HEK293 (cell line): Measurements from ENCODE around the gene NECAB2.

Experiments used
- CTCF ChIA-PET: fragments of 350-600 bp; formaldehyde crosslinking; extraction: SDS; loops from one replicate; lab custom pipeline; 2021; ENCODE audit warnings: antibody characterized with exemption; lab: Yijun Ruan, JAX
- POLR2A ChIA-PET: fragments of 300-600 bp; formaldehyde crosslinking; extraction: SDS; loops from one replicate; lab custom pipeline; 2020; ENCODE audit warnings: antibody characterized with exemption, inconsistent platforms; lab: Yijun Ruan, JAX
- H3K27ac ChIP-seq: fragments of 200-500 bp; sonication (Bioruptor generic); 2 replicates; pipeline ENCODE4 v1.5.1; 2014; ENCODE audit warnings: low read depth, low read length, control low read depth, inconsistent platforms; ENCODE audit errors: extremely low read depth
- H3K36me3 ChIP-seq, 2 experiments: fragments of 200-500 bp in 1 of 2; sonication (Bioruptor generic) in 1 of 2; 1 replicate in 1 of 2; 2 replicates in 1 of 2; pipeline ENCODE4 v1.5.1; 2014 to 2017; ENCODE audit warnings: inconsistent platforms in 2 of 2, low read length in 2 of 2; ENCODE audit not compliant: control insufficient read depth in 2 of 2, insufficient read depth in 1 of 2
- H3K4me1 ChIP-seq: fragments of 200-500 bp; sonication (Bioruptor generic); 2 replicates; pipeline ENCODE4 v1.5.1; 2014; ENCODE audit warnings: mild to moderate bottlenecking, low read length, inconsistent platforms; ENCODE audit not compliant: control insufficient read depth, insufficient read depth
- H3K4me3 ChIP-seq: 2 replicates; pipeline ENCODE4 v1.5.1; 2011; ENCODE audit warnings: low read depth, mild to moderate bottlenecking, control low read depth, low read length, moderate library complexity
- H3K9me3 ChIP-seq: fragments of 200-500 bp; sonication (Bioruptor generic); 2 replicates; pipeline ENCODE4 v1.5.1; 2014; ENCODE audit warnings: low read depth, low read length, inconsistent platforms; ENCODE audit not compliant: control insufficient read depth, insufficient read depth
- BCL11A ChIP-seq: fragments of 450-650 bp; formaldehyde crosslinking; IDR thresholded peaks from 2 replicates; pipeline ENCODE4 v1.5.1; 2016; ENCODE audit warnings: low read depth, missing biosample characterization, missing genetic modification characterization
- GLI4 ChIP-seq: fragments of 450-650 bp; formaldehyde crosslinking; IDR thresholded peaks from 2 replicates; pipeline ENCODE4 v1.5.1; 2016; ENCODE audit warnings: missing biosample characterization, missing genetic modification characterization
- GLIS1 ChIP-seq: fragments of 450-650 bp; formaldehyde crosslinking; IDR thresholded peaks from 2 replicates; pipeline ENCODE4 v1.5.1; 2016; ENCODE audit warnings: missing biosample characterization, missing genetic modification characterization
- HIC1 ChIP-seq: fragments of 450-650 bp; formaldehyde crosslinking; IDR thresholded peaks from 2 replicates; pipeline ENCODE4 v1.5.1; 2016; ENCODE audit warnings: missing biosample characterization, missing genetic modification characterization
- KLF1 ChIP-seq: fragments of 450-650 bp; formaldehyde crosslinking; IDR thresholded peaks from 2 replicates; pipeline ENCODE4 v1.5.1; 2016; ENCODE audit warnings: missing biosample characterization, missing genetic modification characterization
- OSR2 ChIP-seq: fragments of 450-650 bp; formaldehyde crosslinking; IDR thresholded peaks from 2 replicates; pipeline ENCODE4 v1.5.1; 2016; ENCODE audit warnings: missing biosample characterization, missing genetic modification characterization
- REPIN1 ChIP-seq: fragments of 450-650 bp; formaldehyde crosslinking; IDR thresholded peaks from 2 replicates; pipeline ENCODE4 v1.5.1; 2017; ENCODE audit warnings: missing biosample characterization, missing genetic modification characterization, low read depth
- SCRT2 ChIP-seq: fragments of 450-650 bp; formaldehyde crosslinking; IDR thresholded peaks from 2 replicates; pipeline ENCODE4 v1.5.1; 2016; ENCODE audit warnings: missing biosample characterization, missing genetic modification characterization
- SETDB1 ChIP-seq: IDR thresholded peaks from one replicate; pipeline ENCODE4 v1.6.1; 2017; ENCODE audit warnings: mild to moderate bottlenecking, low read length, moderate library complexity, mixed read lengths; ENCODE audit not compliant: insufficient read length
- SP3 ChIP-seq: fragments of 450-650 bp; formaldehyde crosslinking; IDR thresholded peaks from 2 replicates; pipeline ENCODE4 v1.5.1; 2016; ENCODE audit warnings: missing biosample characterization, missing genetic modification characterization
- YY1 ChIP-seq: fragments of 450-650 bp; formaldehyde crosslinking; IDR thresholded peaks from 2 replicates; pipeline ENCODE4 v1.5.1; 2018; ENCODE audit warnings: missing biosample characterization, missing genetic modification characterization
- ZIC2 ChIP-seq: fragments of 450-650 bp; formaldehyde crosslinking; IDR thresholded peaks from 2 replicates; pipeline ENCODE4 v1.5.1; 2016; ENCODE audit warnings: missing biosample characterization, missing genetic modification characterization
- ZNF140 ChIP-seq: fragments of 450-650 bp; formaldehyde crosslinking; IDR thresholded peaks from 2 replicates; pipeline ENCODE4 v1.5.1; 2016; ENCODE audit warnings: missing biosample characterization, missing genetic modification characterization
- ZNF239 ChIP-seq: fragments of 450-650 bp; formaldehyde crosslinking; IDR thresholded peaks from 2 replicates; pipeline ENCODE4 v1.5.1; 2016; ENCODE audit warnings: missing biosample characterization, missing genetic modification characterization
- ZNF274 ChIP-seq, 2 experiments: fragments of 200-500 bp in 1 of 2; fragments of 450-650 bp in 1 of 2; sonication (Bioruptor generic) in 1 of 2; formaldehyde crosslinking in 1 of 2; IDR thresholded peaks; 2 replicates each; pipeline versions ENCODE4 v1.5.1 to v1.6.1; 2014 to 2016; ENCODE audit warnings: borderline replicate concordance in 1 of 2, inconsistent platforms in 1 of 2, low read length in 1 of 2, missing biosample characterization in 1 of 2, missing genetic modification characterization in 1 of 2
- ZNF473 ChIP-seq: fragments of 450-650 bp; formaldehyde crosslinking; IDR thresholded peaks from 2 replicates; pipeline ENCODE4 v1.5.1; 2017; ENCODE audit warnings: missing biosample characterization, missing genetic modification characterization
- ZNF571 ChIP-seq: fragments of 450-650 bp; formaldehyde crosslinking; IDR thresholded peaks from 2 replicates; pipeline ENCODE4 v1.5.0; 2017; ENCODE audit warnings: missing biosample characterization, missing genetic modification characterization
- ZNF830 ChIP-seq: fragments of 450-650 bp; IDR thresholded peaks from 2 replicates; pipeline ENCODE4 v1.5.0; 2018; ENCODE audit warnings: missing biosample characterization, missing genetic modification characterization, low read depth, mild to moderate bottlenecking, moderate library complexity
- ZSCAN23 ChIP-seq: fragments of 450-650 bp; formaldehyde crosslinking; IDR thresholded peaks from 2 replicates; pipeline ENCODE4 v1.5.1; 2016; ENCODE audit warnings: missing biosample characterization, missing genetic modification characterization
- ZXDB ChIP-seq: fragments of 450-650 bp; formaldehyde crosslinking; IDR thresholded peaks from 2 replicates; pipeline ENCODE4 v1.5.1; 2016; ENCODE audit warnings: missing biosample characterization, missing genetic modification characterization
- TF ChIP-seq, protein P1 (sequence below): fragments of 450-650 bp; formaldehyde crosslinking; IDR thresholded peaks from 2 replicates; pipeline ENCODE4 v1.5.1; 2017; ENCODE audit warnings: missing biosample characterization, missing genetic modification characterization
- TF ChIP-seq, protein P2 (sequence below): fragments of 450-650 bp; formaldehyde crosslinking; IDR thresholded peaks from 2 replicates; pipeline ENCODE4 v1.5.1; 2016; ENCODE audit warnings: missing biosample characterization, missing genetic modification characterization

NECAB2 gene

DNA sequence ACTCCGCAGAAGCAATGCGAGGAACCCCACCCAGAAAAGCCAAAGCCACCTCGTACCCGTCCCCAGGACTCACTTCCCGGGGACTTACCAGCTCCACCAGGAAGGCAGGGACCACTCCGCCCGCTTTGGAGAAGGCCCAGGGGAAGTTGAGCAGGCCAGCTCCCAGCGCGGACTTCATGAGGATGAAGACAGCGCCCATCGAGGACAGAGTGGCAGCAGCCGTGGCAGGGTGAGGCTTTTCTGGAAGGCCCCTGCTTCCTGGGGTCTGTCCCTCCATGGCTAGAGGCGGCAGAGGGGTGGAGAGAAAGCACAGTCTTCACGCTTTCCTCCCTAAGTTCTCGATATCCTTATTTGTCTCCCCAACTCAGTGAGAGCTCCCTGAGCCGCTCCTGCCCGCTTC lies 73.8 kb downstream of the NECAB2 start (continued):
- TF ChIP-seq KLF1 (tag by site-specific recombination) (no peak), ZNF274 (IDR thresholded peaks at IDR 0.05; ENCODE audit: low read length) (no peak), ZNF274 (tag by site-specific recombination; IDR thresholded peaks at IDR 0.05; ENCODE audit: borderline replicate concordance) (no peak), SCRT2 (tag by site-specific recombination) (no peak), ZSCAN23 (tag by site-specific recombination) (no peak), SP3 (tag by site-specific recombination) (no peak)

GRCh38 chr16:84042308-84042878 lies 74.3 kb downstream of the NECAB2 start, which contains the start of gene SLC38A8:
Gene SLC38A8, minus strand, starts transcription at chr16:84042795. Its CDS starts 638 bp downstream, at chr16:84042157.
- H3K9me3 ChIP-seq = no peaks in the 10 kb centered on the region
- TF ChIP-seq SCRT2 (tag by site-specific recombination) (peak; percentile 65), ZNF830 (no peak)
- TF ChIP-seq, all 188 proteins: peak for 1
- ChIA-PET CTCF (interaction anchor here (0.6 to 3.7 kb wide), 10 partner anchors 15 to 996 kb away, joined by 3 to 21 read pairs (median 4); partner anchors contain the start of gene KCNG4), POLR2A (interaction anchor here (1.0 kb wide), 1 partner anchor 28 kb away, joined by 4 read pairs; no protein-coding TSS in a partner anchor)
- Histone ChIP-seq H3K36me3 (no peaks in the 10 kb centered on the region), H3K27ac (no peak within 1 kb of the TSS; the same call in 1 of the 2 replicates), H3K4me1 (peaks cover 7% of the 10 kb centered on the region), H3K4me3 (no peak within 1 kb of the TSS)

GRCh38 chr16:84042879-84043485 lies 74.9 kb downstream of the NECAB2 start:
- CTCF ChIA-PET = interaction anchor here (0.6 to 3.7 kb wide), 11 partner anchors 12 to 996 kb away, joined by 3 to 21 read pairs (median 4); partner anchors contain the start of gene KCNG4
- Histone ChIP-seq H3K36me3 (no peaks in the 10 kb centered on the region), H3K9me3 (no peaks in the 10 kb centered on the region), H3K4me1 (peaks cover 7% of the 10 kb centered on the region), H3K4me3 (no peak overlapping the region), H3K27ac (no peak overlapping the region)
- POLR2A ChIA-PET = interaction anchor here (1.0 kb wide), 1 partner anchor 29 kb away, joined by 4 read pairs; no protein-coding TSS in a partner anchor
- TF ChIP-seq SETDB1 (no peak), ZNF239 (no peak), REPIN1 (tag by site-specific recombination) (no peak), BCL11A (tag by site-specific recombination) (no peak), ZIC2 (tag by site-specific recombination) (peak; percentile 54), HIC1 (tag by site-specific recombination) (no peak), ZNF473 (tag by site-specific recombination) (no peak), ZXDB (tag by site-specific recombination) (no peak), ZNF140 (tag by site-specific recombination) (no peak), GLI4 (tag by site-specific recombination) (no peak), ZNF571 (tag by site-specific recombination) (no peak), OSR2 (tag by site-specific recombination) (no peak), YY1 (tag by site-specific recombination) (no peak), GLIS1 (peak; percentile 70; the same call in 1 of the 2 replicates)
- TF ChIP-seq, protein P1, sequence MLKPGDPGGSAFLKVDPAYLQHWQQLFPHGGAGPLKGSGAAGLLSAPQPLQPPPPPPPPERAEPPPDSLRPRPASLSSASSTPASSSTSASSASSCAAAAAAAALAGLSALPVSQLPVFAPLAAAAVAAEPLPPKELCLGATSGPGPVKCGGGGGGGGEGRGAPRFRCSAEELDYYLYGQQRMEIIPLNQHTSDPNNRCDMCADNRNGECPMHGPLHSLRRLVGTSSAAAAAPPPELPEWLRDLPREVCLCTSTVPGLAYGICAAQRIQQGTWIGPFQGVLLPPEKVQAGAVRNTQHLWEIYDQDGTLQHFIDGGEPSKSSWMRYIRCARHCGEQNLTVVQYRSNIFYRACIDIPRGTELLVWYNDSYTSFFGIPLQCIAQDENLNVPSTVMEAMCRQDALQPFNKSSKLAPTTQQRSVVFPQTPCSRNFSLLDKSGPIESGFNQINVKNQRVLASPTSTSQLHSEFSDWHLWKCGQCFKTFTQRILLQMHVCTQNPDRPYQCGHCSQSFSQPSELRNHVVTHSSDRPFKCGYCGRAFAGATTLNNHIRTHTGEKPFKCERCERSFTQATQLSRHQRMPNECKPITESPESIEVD (tag by site-specific recombination) = no peak
- TF ChIP-seq, protein P2, sequence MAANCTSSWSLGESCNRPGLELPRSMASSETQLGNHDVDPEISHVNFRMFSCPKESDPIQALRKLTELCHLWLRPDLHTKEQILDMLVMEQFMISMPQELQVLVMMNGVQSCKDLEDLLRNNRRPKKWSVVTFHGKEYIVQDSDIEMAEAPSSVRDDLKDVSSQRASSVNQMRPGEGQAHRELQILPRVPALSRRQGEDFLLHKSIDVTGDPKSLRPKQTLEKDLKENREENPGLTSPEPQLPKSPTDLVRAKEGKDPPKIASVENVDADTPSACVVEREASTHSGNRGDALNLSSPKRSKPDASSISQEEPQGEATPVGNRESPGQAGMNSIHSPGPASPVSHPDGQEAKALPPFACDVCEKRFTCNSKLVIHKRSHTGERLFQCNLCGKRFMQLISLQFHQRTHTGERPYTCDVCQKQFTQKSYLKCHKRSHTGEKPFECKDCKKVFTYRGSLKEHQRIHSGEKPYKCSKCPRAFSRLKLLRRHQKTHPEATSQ (tag by site-specific recombination) = no peak
- TF ChIP-seq, all 188 proteins: peak for 2
